Stimulated activated CD4-positive, alpha-beta T cell treated with anti-CD3 and anti-CD28 coated beads, Interleukin-1b, Interleukin-23, amount 100 ng/mL, for 4 hours (primary cell): ENCODE data around the gene YES1.
"Not testable (repeated sequence)": the region's sequence is repeated elsewhere in the genome, so short reads cannot be mapped to it uniquely, and the experiment has no call there.

Experiments
- DNase-seq, 2 donors: peaks; one replicate each; pipeline ENCODE4 v3.0.0-alpha.2; 2020; ENCODE audit warnings: low read depth in 2 of 2

YES1 gene

GRCh38 chr18:730120-730519, 81.9 kb downstream of the YES1 start:
- DNase-seq = not testable (repeated sequence)

GRCh38 chr18:725646-726045, 86.4 kb downstream of the YES1 start:
- no peak for DNase-seq

GRCh38 chr18:723541-724080, 88.4 kb downstream of the YES1 start:
- no peak for DNase-seq

GRCh38 chr18:717003-717402, 95.0 kb downstream of the YES1 start:
- DNase-seq = no peak

- DNase-seq = no peak
Observed at GRCh38 chr18:715626-716025, 96.4 kb downstream of the YES1 start.

- DNase-seq = no peak
Observed at GRCh38 chr18:713135-713490, 98.9 kb downstream of the YES1 start.

- DNase-seq = peak; percentile 73 to 82
Observed at GRCh38 chr18:712401-713134, 99.5 kb downstream of the YES1 start, which contains the start of gene ENOSF1. ENOSF1 (minus strand) TSS chr18:712630; CDS start chr18:712587, 43 bp downstream.

GRCh38 chr18:711657-712400, 100.2 kb downstream of the YES1 start:
- peak; percentile 51 to 60 for DNase-seq

GRCh38 chr18:711310-711656, 100.8 kb downstream of the YES1 start:
- DNase-seq = no peak

- no peak for DNase-seq
Observed at GRCh38 chr18:710418-711300, 101.4 kb downstream of the YES1 start.

GRCh38 chr18:709771-710170, 102.3 kb downstream of the YES1 start:
- no peak for DNase-seq

GRCh38 chr18:708096-708495, 103.9 kb downstream of the YES1 start:
- no peak for DNase-seq

GRCh38 chr18:706405-706804, 105.6 kb downstream of the YES1 start:
- DNase-seq = no peak

GRCh38 chr18:703213-703967, 108.7 kb downstream of the YES1 start:
- DNase-seq = no peak

GRCh38 chr18:697800-698199, 114.2 kb downstream of the YES1 start:
- DNase-seq = no peak

GRCh38 chr18:697012-697411, 115.0 kb downstream of the YES1 start:
- no peak for DNase-seq

GRCh38 chr18:693466-694187, 118.4 kb downstream of the YES1 start:
- DNase-seq = no peak

- DNase-seq = no peak
Observed at GRCh38 chr18:692824-693223, 119.2 kb downstream of the YES1 start.

GRCh38 chr18:688323-688722, 123.7 kb downstream of the YES1 start:
- no peak for DNase-seq

- no peak for DNase-seq
Observed at GRCh38 chr18:686339-687111, 125.5 kb downstream of the YES1 start.
